A549 (cell line): ENCODE data around the gene ROR1. TPM values are rescaled to one million over a fixed set of nuclear protein-coding genes. Genes with fewer than 3 reads are reported as not detected.

Source experiments
- ATAC-seq, 2 experiments: fragments of 200-7000 bp in 1 of 2; fragments of >200 bp in 1 of 2; cut with Nextera tagmentation in 1 of 2; cut with Tn5 transposase in 1 of 2; 3 replicates each; pipeline versions ENCODE4 v1.8.0 to v1.9.1; 2018 to 2020; ENCODE audit warnings: mild to moderate bottlenecking in 1 of 2, moderate library complexity in 1 of 2
- CTCF ChIA-PET: fragments of 300-600 bp; sonication (Branson Sonifier 250); formaldehyde crosslinking; extraction: SDS; loops from one replicate; lab custom pipeline; 2021; ENCODE audit warnings: antibody characterized with exemption, inconsistent platforms; lab: Yijun Ruan, JAX
- POLR2A ChIA-PET: fragments of 350-600 bp; formaldehyde crosslinking; extraction: SDS; loops from one replicate; lab custom pipeline; 2021; ENCODE audit warnings: antibody characterized with exemption, inconsistent platforms; lab: Yijun Ruan, JAX
- DNase-seq, 2 experiments: peaks; one replicate each; pipeline versions ENCODE4 v3.0.0 to v3.0.0-alpha.2; 2011 to 2016; ENCODE audit warnings: low read depth in 1 of 2, low spot score in 1 of 2
- FAIRE-seq: peaks from 2 replicates; lab custom pipeline; 2011; peaks lifted over from hg19 to GRCh38; lab: Jason Lieb, UNC
- H3K27ac ChIP-seq, 2 experiments: fragments of >200 bp; sonication (Bioruptor Twin); formaldehyde crosslinking; 3 replicates each; pipeline ENCODE4 v1.5.1; 2016 to 2017
- H3K4me1 ChIP-seq: fragments of >200 bp; sonication (Bioruptor Twin); formaldehyde crosslinking; 3 replicates; pipeline ENCODE4 v1.6.1; 2016
- H3K4me2 ChIP-seq: fragments of >200 bp; sonication (Bioruptor Twin); formaldehyde crosslinking; 3 replicates; pipeline ENCODE4 v1.6.1; 2016
- H3K4me3 ChIP-seq: fragments of >200 bp; sonication (Bioruptor Twin); formaldehyde crosslinking; 3 replicates; pipeline ENCODE4 v1.5.1; 2016
- H3K9me3 ChIP-seq: fragments of >200 bp; sonication (Bioruptor Twin); formaldehyde crosslinking; 3 replicates; pipeline ENCODE4 v1.6.1; 2016
- ATOH8 ChIP-seq: fragments of 250-450 bp; sonication (Bioruptor Pico); IDR thresholded peaks from 2 replicates; pipeline ENCODE4 v1.5.0; 2020; ENCODE audit warnings: low read depth, mild to moderate bottlenecking, moderate library complexity
- CBX8 ChIP-seq: fragments of 200-600 bp; sonication (generic); IDR thresholded peaks from 2 replicates; pipeline ENCODE4 v1.6.1; 2016
- CEBPB ChIP-seq, 2 experiments: fragments of >200 bp in 1 of 2; sonication (Bioruptor Twin) in 1 of 2; formaldehyde crosslinking in 1 of 2; IDR thresholded peaks; 2 replicates each; pipeline ENCODE4 v1.6.1; 2012 to 2016
- CHD2 ChIP-seq: fragments of 150-350 bp; IDR thresholded peaks from 2 replicates; pipeline ENCODE4 v1.6.1; 2014; ENCODE audit warnings: low read length; ENCODE audit not compliant: partially characterized antibody
- EHF ChIP-seq: fragments of 250-450 bp; sonication (Bioruptor Pico); IDR thresholded peaks from 2 replicates; pipeline ENCODE4 v1.5.0; 2020; ENCODE audit warnings: mild to moderate bottlenecking
- FOXS1 ChIP-seq: fragments of 250-450 bp; sonication (Bioruptor Pico); IDR thresholded peaks from 2 replicates; pipeline ENCODE4 v1.5.0; 2020; ENCODE audit warnings: mild to moderate bottlenecking, moderate library complexity
- GATA3 ChIP-seq: IDR thresholded peaks from 2 replicates; pipeline ENCODE4 v1.6.1; 2012; ENCODE audit warnings: borderline replicate concordance
- HOXB13 ChIP-seq: fragments of 250-450 bp; sonication (Bioruptor Pico); IDR thresholded peaks from 2 replicates; pipeline ENCODE4 v1.5.0; 2020; ENCODE audit warnings: low read depth, mild to moderate bottlenecking, moderate library complexity
- HOXB5 ChIP-seq: fragments of 250-450 bp; sonication (Bioruptor Pico); IDR thresholded peaks from 2 replicates; pipeline ENCODE4 v1.5.0; 2020; ENCODE audit warnings: mild to moderate bottlenecking, moderate library complexity
- JUNB ChIP-seq: fragments of >200 bp; sonication (Bioruptor Twin); formaldehyde crosslinking; IDR thresholded peaks from 2 replicates; pipeline ENCODE4 v1.6.1; 2016
- MAFK ChIP-seq: fragments of 450-650 bp; IDR thresholded peaks from 2 replicates; pipeline ENCODE4 v1.6.1; 2014; ENCODE audit not compliant: partially characterized antibody
- MAZ ChIP-seq: fragments of 150-350 bp; IDR thresholded peaks from 2 replicates; pipeline ENCODE4 v1.6.1; 2014; ENCODE audit warnings: antibody characterized with exemption, low read depth, low read length, borderline replicate concordance
- MYC ChIP-seq: IDR thresholded peaks from 2 replicates; pipeline ENCODE4 v1.6.1; 2012; ENCODE audit warnings: mild to moderate bottlenecking, inconsistent platforms, low read length, improper control_type of control experiment, borderline replicate concordance
- NFE2L2 ChIP-seq: fragments of 150-350 bp; conservative IDR thresholded peaks from 2 replicates; pipeline ENCODE4 v1.6.1; 2014; ENCODE audit warnings: low read length
- POLR2A ChIP-seq: IDR thresholded peaks from 2 replicates; pipeline ENCODE4 v1.6.1; 2012; ENCODE audit warnings: mild to moderate bottlenecking, low read length
- RNF2 ChIP-seq: fragments of 200-600 bp; sonication (generic); IDR thresholded peaks from 2 replicates; pipeline ENCODE4 v1.6.1; 2016; ENCODE audit warnings: low read depth, mild to moderate bottlenecking, antibody characterized with exemption, moderate library complexity, borderline replicate concordance
- SMC3 ChIP-seq: fragments of >200 bp; sonication (Bioruptor Twin); formaldehyde crosslinking; IDR thresholded peaks from 3 replicates; pipeline ENCODE4 v1.6.1; 2018; ENCODE audit warnings: inconsistent platforms
- SREBF2 ChIP-seq: fragments of 450-650 bp; IDR thresholded peaks from 2 replicates; pipeline ENCODE4 v1.6.1; 2014; ENCODE audit warnings: mild to moderate bottlenecking, moderate library complexity
- TFCP2L1 ChIP-seq: fragments of 250-450 bp; sonication (Bioruptor Pico); IDR thresholded peaks from 2 replicates; pipeline ENCODE4 v1.5.0; 2021; ENCODE audit warnings: mild to moderate bottlenecking
- TP53 ChIP-seq: fragments of 250-450 bp; sonication (Bioruptor Pico); IDR thresholded peaks from 2 replicates; pipeline ENCODE4 v1.5.0; 2021; ENCODE audit warnings: mild to moderate bottlenecking, moderate library complexity
- ZFP36 ChIP-seq: fragments of 450-650 bp; IDR thresholded peaks from 2 replicates; pipeline ENCODE4 v1.6.1; 2014; ENCODE audit warnings: borderline replicate concordance; ENCODE audit not compliant: partially characterized antibody
- ZSCAN20 ChIP-seq: fragments of 250-450 bp; sonication (Bioruptor Pico); IDR thresholded peaks from 2 replicates; pipeline ENCODE4 v1.8.0; 2022; ENCODE audit warnings: mild to moderate bottlenecking, moderate library complexity
- WGBS: methylation state at CpG from one replicate; pipeline ENCODE4 v1.1.6; 2017; ENCODE audit errors: missing lambda C conversion rate; 5-methylcytosine and 5-hydroxymethylcytosine counted together
- polyA plus RNA-seq, 4 experiments: library from polyadenylated mRNA; depleted of rRNA in 3 of 4; stranded (reverse); fragments of >200 nt; fragmentation: RNase III in 1 of 4; extraction: RNeasy Plus Mini Kit Qiagen cat#74134 plus additional on column Dnase treatment in 1 of 4; gene quantifications; 2 replicates in 3 of 4; 3 replicates in 1 of 4; pipeline ENCODE4 v1.2.3, GENCODE V29; 2011 to 2017
- TF ChIP-seq, protein P1 (sequence below): IDR thresholded peaks from 2 replicates; pipeline ENCODE4 v1.6.1; 2012
- TF ChIP-seq, protein P2 (sequence below): fragments of >200 bp; sonication (Bioruptor Twin); formaldehyde crosslinking; IDR thresholded peaks from 3 replicates; pipeline ENCODE4 v1.6.1; 2016
- TF ChIP-seq, protein P3 (sequence below): IDR thresholded peaks from 2 replicates; pipeline ENCODE4 v1.6.1; 2012

ROR1 gene
- polyA plus RNA-seq, 2 of the 4 experiments (the other 2 are of a cell fraction) = 6.5 to 19.0 TPM

- DNase-seq (peak; percentile 4 to 20), FAIRE-seq (no peak), ATAC-seq (peak; percentile 50 to 66; a peak in 4 of 6 replicates)
- H3K9me3 ChIP-seq = peaks cover 3% of the 10 kb centered on the region; the same call in 1 of the 3 replicates
- peaks cover 28% of the 10 kb centered on the region for H3K4me1 ChIP-seq
- no peak overlapping the region for H3K4me3 ChIP-seq
- WGBS = 11% methylated on average over 3 of the region's 3 CpGs
- CTCF ChIA-PET = no interaction called here
- peak overlapping the region; percentile 48 to 66; a peak in 4 of 6 replicates for H3K27ac ChIP-seq
- peak; percentile 8 for TF ChIP-seq MAFK
- TF ChIP-seq, protein P1, sequence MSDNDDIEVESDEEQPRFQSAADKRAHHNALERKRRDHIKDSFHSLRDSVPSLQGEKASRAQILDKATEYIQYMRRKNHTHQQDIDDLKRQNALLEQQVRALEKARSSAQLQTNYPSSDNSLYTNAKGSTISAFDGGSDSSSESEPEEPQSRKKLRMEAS = no peak
- no peak for TF ChIP-seq ATOH8
- TF ChIP-seq CEBPB (IDR thresholded peaks at IDR 0.05) = peak; percentile 16 to 37; a peak in 2 of 4 replicates
- TF ChIP-seq, all 56 proteins: peak for 2
- peak overlapping the region; percentile 55 for H3K4me2 ChIP-seq
- POLR2A ChIA-PET = no interaction called here
Measured at GRCh38 chr1:64171797-64172281, 398.0 kb downstream of the ROR1 start.

GRCh38 chr1:64172458-64172983 lies 398.7 kb downstream of the ROR1 start:
- FAIRE-seq (no peak), ATAC-seq (peak in 1 of 2 experiments; percentile 40; a peak in 1 of 6 replicates), DNase-seq (peak in 1 of 2 experiments; percentile 22)
- Histone ChIP-seq H3K9me3 (peaks cover 3% of the 10 kb centered on the region; the same call in 1 of the 3 replicates), H3K4me2 (peak overlapping the region; percentile 55), H3K4me1 (peaks cover 28% of the 10 kb centered on the region), H3K27ac (peak overlapping the region; percentile 2 to 49; a peak in 4 of 6 replicates), H3K4me3 (no peak overlapping the region)
- WGBS = 20% methylated on average over 3 of the region's 3 CpGs
- ChIA-PET POLR2A (no interaction called here), CTCF (no interaction called here)
- peak; percentile 62; the same call in 1 of the 2 replicates for TF ChIP-seq GATA3
- TF ChIP-seq JUNB = 0 out of 2 replicates have a peak, but pooled peaks have one; percentile 16
- no peak for TF ChIP-seq POLR2A
- peak; percentile 37; the same call in 1 of the 2 replicates for TF ChIP-seq FOXS1

GRCh38 chr1:64173336-64173940 lies 399.6 kb downstream of the ROR1 start:
- Histone ChIP-seq H3K4me3 (no peak overlapping the region), H3K4me2 (peak overlapping the region; percentile 55), H3K27ac (peak overlapping the region; percentile 2 to 49; a peak in 4 of 6 replicates), H3K4me1 (peaks cover 28% of the 10 kb centered on the region), H3K9me3 (peaks cover 3% of the 10 kb centered on the region; the same call in 1 of the 3 replicates)
- ATAC-seq (no peak), FAIRE-seq (no peak), DNase-seq (no peak)
- TF ChIP-seq EHF (CRISPR knock-in tag) = no peak
- no peak for TF ChIP-seq CBX8
- WGBS = 90% methylated on average over 6 of the region's 6 CpGs
- POLR2A ChIA-PET = no interaction called here
- CTCF ChIA-PET = interaction anchor here (0.6 kb wide), 1 partner anchor 241 kb away, joined by 4 read pairs; no protein-coding TSS in a partner anchor

DNA sequence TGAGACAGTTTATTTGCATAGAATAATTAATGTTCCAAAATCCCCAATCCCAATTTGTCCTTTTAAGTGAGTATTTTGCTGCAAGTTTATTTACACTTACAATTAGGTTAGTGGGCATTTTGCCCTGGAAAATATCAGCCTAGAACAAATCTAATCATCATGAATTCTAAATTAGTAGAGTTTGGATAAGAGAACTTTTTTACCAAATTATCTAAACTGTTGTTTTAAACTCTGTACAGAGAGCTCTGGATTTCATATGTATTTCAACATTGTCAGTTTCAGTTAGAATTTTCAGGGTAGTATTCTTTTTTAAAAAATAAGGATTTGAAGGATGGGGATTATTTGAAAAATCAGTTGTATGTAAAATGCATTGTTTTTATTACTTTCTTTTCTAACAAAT lies 401.8 kb downstream of the ROR1 start:
- Histone ChIP-seq H3K4me2 (no peak overlapping the region), H3K9me3 (no peaks in the 10 kb centered on the region), H3K4me3 (no peak overlapping the region), H3K4me1 (peaks cover 28% of the 10 kb centered on the region), H3K27ac (no peak overlapping the region)
- CTCF ChIA-PET = interaction anchor here (0.7 to 1.5 kb wide), 2 partner anchors 9 to 37 kb away, joined by 3 read pairs; no protein-coding TSS in a partner anchor
- POLR2A ChIA-PET = no interaction called here
- ATAC-seq = no peak
- FAIRE-seq = no peak
- no peak for DNase-seq
- TF ChIP-seq ZSCAN20 (CRISPR knock-in tag) = no peak
- no peak for TF ChIP-seq FOXS1
- TF ChIP-seq, protein P2, sequence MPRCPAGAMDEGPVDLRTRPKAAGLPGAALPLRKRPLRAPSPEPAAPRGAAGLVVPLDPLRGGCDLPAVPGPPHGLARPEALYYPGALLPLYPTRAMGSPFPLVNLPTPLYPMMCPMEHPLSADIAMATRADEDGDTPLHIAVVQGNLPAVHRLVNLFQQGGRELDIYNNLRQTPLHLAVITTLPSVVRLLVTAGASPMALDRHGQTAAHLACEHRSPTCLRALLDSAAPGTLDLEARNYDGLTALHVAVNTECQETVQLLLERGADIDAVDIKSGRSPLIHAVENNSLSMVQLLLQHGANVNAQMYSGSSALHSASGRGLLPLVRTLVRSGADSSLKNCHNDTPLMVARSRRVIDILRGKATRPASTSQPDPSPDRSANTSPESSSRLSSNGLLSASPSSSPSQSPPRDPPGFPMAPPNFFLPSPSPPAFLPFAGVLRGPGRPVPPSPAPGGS = no peak
- TF ChIP-seq SREBF2 = no peak
- no peak for TF ChIP-seq CHD2
- TF ChIP-seq POLR2A = no peak
- TF ChIP-seq NFE2L2 = no peak
- no peak for TF ChIP-seq MAZ
- TF ChIP-seq TFCP2L1 (CRISPR knock-in tag) = no peak
- no peak for TF ChIP-seq HOXB13
- no peak for TF ChIP-seq ZFP36
- TF ChIP-seq, protein P3, sequence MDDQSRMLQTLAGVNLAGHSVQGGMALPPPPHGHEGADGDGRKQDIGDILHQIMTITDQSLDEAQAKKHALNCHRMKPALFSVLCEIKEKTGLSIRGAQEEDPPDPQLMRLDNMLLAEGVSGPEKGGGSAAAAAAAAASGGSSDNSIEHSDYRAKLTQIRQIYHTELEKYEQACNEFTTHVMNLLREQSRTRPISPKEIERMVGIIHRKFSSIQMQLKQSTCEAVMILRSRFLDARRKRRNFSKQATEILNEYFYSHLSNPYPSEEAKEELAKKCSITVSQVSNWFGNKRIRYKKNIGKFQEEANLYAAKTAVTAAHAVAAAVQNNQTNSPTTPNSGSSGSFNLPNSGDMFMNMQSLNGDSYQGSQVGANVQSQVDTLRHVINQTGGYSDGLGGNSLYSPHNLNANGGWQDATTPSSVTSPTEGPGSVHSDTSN = no peak
- TF ChIP-seq TP53 = no peak
- TF ChIP-seq CBX8 = no peak
- no peak for TF ChIP-seq SMC3
- no peak for TF ChIP-seq RNF2
- no peak for TF ChIP-seq MYC
- no peak for TF ChIP-seq HOXB5 (CRISPR knock-in tag)
